ENCODE measurements around the gene SIGLEC9.

The SIGLEC9 gene

DNA sequence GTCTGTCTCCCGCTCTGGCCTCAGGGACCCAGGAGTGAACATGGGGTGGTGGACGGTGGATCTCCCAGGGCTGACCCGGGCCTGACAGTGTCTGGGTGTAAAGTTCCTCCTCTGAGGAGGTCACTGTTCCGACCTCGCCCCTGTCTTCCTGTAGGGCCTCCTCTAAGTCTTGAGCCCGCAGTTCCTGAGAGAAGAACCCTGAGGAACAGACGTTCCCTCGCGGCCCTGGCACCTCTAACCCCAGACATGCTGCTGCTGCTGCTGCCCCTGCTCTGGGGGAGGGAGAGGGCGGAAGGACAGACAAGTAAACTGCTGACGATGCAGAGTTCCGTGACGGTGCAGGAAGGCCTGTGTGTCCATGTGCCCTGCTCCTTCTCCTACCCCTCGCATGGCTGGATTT is at the start of gene SIGLEC9:
SIGLEC9 (plus strand) TSS at position 178 of the 400 bp plus-strand sequence; CDS start at position 247, 69 bp downstream.
- DNase-seq (ENCODE audit: low read depth in 1 of 2, low spot score in 1 of 2), result no peak

DNA sequence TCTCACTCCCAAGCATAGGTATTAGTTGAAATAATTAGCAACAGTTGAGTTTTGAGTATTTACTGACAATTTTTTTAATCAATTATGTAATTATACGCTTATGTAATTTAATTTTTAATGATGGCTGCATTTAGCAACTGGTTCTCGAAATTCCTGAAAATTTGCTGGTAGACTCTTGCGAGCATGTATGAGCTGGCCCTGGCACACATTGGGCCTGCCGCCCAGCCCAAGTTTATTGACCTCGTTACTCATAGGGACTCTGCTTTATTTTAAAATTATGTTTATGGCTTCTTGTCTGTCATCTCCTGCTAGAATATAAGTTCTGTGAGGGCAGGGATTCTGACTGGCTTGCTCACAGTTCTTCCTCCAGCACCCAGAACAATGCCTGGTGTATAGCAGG is 48.7 kb upstream of the SIGLEC9 start:
- DNase-seq (ENCODE audit: low read depth in 1 of 2, low spot score in 1 of 2), result no peak

DNA sequence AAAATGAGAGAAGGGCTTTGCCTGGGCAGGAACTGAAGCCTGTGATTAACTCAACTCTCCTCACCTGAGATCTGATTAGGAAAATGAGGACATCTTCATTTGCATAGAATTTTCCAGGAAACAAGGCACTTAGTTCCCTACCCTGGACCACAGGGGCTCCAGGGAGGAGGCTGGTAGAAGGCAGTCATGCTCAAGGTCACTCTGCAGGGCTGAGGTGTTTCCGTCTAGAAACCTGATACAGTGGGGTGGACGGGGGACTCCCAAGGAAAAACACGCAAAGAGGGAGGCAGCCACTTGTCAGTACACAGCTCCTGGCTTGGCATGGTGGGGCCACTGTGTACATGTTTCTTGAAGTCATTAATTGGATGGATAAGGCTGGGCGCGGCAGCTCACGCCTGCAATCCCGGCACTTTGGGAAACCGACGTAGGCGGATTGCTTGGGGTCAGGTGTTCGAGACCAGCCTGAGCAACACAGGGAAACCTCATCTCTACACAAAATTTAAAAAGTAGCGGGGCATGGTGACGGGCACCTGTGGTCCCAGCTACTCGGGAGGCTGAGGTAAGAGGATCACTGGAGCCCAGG is 48.0 kb upstream of the SIGLEC9 start:
- no peak for DNase-seq (ENCODE audit: low read depth in 1 of 2, low spot score in 1 of 2)

DNA sequence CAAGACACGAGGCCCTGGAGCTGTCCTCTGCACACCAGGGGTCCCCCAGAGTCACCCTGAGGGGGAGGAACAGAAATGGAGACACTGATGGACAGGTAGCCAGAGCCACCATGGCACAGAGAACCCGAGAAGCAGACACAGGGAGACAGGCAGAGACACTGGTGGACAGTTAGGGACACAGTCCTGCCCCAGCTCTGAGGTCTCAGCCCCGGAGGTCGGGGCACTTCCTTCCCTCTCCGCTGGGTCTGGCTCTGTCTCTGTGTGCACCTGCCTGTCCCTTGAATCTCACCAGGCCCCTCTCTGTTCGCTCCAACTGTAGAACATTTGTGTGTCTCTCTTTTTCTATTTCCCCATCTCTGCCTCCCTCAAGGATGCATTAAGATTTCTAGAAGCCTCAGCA is 46.6 kb upstream of the SIGLEC9 start:
- DNase-seq (ENCODE audit: low read depth in 1 of 2, low spot score in 1 of 2), result no peak

DNA sequence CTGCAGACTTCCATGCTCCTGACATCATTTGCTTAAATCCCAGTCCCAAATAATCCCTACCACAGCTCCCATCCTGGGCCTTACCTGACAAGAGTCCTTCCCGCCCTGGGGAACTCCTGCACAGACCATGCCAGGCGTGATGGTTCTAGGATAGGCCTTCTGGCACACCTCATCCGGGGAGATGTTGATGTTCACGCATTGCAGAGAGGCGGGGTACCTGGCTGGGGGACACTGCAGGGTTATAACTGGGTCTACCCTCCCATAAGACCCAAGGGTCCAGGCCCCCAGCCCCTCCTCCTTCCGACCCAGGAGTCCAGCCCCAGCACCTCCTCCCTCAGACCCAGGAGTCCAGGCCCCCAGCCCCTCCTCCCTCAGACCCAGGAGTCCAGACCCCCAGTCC is 46.0 kb upstream of the SIGLEC9 start:
- DNase-seq (ENCODE audit: low read depth in 1 of 2, low spot score in 1 of 2), result no peak

DNA sequence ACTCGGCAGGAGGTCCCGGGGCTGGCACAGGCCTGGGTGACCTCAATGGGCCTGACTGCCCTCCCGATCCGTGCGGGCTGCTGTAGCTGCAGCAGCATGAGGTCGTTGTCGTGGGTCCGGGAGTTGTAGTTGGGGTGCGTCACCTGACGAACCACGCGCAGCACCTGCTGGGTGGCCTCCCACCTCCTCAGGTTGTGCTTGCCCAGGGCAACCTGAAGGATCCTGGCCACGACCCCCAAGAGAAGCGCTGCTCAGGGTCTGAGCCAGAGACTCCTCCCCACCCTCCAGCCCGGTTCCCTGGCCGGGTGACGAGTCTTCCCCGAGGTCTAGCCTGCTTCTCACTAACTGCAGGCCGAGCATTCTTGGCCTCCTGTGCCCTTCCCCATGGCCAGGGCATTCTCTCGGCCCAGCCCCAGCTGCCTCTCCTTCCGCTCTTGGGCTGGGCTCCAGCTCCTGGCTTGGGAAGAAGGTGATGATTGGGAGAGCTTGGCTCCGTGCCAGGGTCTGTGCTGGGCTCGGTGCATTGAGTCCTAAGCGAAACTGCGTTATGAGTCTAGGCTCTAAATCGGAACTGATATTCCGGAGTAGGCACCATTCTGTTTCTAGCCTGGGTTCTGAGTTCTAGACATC is 45.1 kb upstream of the SIGLEC9 start:
- no peak for DNase-seq (ENCODE audit: low read depth in 1 of 2, low spot score in 1 of 2)

DNA sequence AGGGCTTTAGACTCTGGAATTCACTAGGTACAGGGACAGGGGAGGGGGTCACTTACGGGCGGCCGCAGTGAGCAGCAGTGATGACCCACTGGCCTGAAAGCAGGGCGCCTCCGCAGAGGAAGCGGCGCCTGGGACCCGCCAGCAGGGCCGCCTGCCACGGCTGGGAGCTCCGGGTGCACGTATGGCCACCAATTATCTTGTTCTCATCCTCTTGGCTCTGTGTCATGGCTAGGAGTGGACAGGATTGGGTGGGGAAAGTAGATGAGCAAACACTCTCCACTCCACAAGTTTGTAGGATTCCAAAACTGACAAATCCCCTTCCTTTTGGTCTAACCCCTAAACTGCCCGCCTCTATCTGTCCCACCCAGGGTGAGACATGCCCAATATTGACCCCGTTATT is 43.2 kb upstream of the SIGLEC9 start:
- DNase-seq (ENCODE audit: low read depth in 1 of 2, low spot score in 1 of 2), result no peak

DNA sequence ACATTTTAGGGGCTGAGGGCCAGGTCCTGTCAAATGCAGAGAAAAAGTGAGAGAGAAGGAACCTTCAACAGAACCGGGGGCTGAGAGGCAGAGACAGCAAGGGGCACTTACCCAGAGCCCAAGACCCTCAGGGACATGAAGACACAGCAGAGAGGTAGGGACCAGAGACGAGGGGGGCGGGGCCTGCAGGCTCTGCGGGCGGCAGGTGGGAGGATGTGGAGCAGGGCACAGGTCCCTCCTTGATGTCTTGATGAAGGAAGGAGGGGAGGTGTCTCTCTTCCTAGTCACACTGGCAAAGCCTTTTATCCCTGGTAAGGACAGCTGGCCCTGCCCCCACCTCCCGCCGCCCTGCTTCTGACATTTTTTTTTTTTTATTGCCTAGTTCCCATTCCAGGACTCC is 42.1 kb upstream of the SIGLEC9 start, which contains the start of gene KLK14:
KLK14 (minus strand) TSS at position 277 of the 400 bp plus-strand sequence; CDS start at position 4, 273 bp downstream.
- no peak for DNase-seq (ENCODE audit: low read depth in 1 of 2, low spot score in 1 of 2)

DNA sequence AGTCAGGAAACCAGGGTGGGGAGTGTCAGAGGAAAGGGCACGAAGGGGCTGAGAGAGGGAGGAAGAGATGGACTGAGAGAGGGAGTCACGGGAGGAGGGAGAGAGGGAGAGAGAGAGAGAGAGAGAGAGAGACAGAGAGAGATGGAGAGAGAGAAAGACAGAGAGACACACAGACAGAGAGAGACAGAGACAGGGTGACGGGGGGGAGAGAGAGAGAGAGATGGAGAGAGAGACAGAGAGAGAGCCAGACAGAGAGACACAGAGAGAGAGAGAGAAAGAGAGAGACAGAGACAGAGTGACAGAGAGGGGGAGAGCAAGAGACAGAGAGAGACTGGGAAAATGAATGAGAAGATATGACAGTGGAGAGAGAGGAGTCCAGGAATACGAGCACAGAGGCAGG is 41.5 kb upstream of the SIGLEC9 start:
- DNase-seq (ENCODE audit: low read depth in 1 of 2, low spot score in 1 of 2), result no peak

DNA sequence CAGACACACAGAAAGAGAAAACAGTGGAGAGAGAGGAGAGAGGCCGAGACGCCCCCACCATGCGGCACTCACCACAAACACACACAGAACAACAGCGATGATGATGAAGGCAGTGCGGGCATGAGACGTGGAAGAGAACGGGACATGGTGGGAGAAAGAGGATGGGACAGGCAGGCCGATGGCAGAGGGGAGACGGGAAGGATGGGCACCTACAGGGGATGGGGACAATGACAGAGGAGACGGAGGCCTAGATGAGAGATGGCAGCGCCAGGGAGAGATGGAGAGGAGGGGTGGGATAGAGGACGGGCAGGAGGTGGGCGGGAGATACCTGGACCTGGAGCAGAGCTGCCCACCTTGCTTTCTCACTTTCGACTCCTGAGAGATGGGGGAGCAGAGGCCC is 40.9 kb upstream of the SIGLEC9 start:
- DNase-seq (ENCODE audit: low read depth in 1 of 2, low spot score in 1 of 2), result no peak

DNA sequence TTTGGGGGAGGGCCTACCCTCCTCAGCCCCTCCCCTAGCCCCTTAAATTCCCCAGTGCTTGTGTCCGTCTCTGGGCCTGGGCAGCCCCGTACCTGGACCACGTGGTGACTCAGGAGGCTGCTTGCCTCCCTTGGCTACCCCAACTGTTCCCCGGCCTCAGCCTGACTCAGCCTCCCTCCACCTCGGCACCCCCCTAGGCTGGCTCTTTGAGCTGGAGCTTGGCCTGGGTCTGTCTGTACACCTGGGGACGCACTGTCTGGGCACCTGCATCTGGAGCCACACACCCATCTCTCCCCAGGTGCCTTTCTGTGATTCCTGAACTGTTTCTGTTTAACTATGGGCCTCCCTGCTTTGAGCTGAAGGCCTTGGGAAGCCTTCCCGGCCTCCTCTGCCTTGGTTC is 40.2 kb upstream of the SIGLEC9 start:
- no peak for DNase-seq (ENCODE audit: low read depth in 1 of 2, low spot score in 1 of 2)

DNA sequence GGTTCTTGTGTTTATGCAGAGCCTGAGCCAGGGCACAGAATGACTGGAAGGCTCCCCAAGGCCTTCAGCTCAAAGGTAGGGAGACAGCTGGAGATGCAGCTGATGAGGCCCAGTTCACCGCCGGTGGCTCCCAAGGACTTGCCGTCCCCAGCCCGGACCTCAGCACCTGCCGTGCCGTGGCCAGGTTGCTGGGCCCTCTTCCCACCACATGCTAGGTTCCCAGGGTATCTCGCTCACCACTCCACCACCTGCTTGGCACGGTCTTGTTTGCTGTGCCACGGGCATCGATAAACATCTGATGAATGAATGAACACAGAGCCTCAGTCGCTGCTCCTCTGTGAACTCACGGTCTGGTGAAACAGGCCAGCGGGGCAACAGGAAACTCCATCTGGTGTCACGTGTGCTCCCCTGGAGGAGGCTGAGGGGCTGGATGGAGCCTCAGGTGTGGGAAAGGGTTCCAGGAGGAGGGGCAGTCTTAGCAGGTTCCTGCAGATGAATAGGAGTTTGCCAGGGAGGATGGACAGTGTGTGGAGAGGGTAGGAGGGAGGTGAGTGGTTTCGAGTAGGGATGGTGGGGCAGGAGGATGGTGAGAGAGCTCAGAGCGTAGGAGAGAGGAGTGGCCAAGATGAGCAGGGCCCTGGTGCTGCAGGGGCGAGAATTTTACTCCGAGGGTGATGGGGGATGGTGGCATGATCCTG is 38.4 kb upstream of the SIGLEC9 start:
- DNase-seq (ENCODE audit: low read depth in 1 of 2, low spot score in 1 of 2), result no peak

DNA sequence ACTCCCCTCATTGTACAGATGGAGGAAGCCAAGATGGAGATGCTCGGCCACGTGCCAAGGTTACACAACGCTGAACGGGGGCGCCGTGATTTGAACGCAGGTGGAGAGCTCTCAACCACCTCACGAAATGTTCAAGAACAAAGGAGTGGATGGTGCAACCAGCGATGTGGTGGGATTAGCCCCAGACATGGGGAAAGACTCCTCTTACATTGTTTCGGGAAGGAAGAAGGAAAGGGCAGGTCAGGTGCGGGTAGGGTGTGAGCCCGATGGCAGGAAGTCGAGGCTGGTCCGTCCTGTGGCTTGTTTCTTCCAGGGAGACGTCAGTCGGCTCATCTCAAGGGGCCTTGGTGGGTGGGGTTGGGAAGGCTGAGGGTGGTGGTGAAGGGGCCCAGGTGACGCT is 34.9 kb upstream of the SIGLEC9 start:
- DNase-seq (ENCODE audit: low read depth in 1 of 2, low spot score in 1 of 2), result no peak

DNA sequence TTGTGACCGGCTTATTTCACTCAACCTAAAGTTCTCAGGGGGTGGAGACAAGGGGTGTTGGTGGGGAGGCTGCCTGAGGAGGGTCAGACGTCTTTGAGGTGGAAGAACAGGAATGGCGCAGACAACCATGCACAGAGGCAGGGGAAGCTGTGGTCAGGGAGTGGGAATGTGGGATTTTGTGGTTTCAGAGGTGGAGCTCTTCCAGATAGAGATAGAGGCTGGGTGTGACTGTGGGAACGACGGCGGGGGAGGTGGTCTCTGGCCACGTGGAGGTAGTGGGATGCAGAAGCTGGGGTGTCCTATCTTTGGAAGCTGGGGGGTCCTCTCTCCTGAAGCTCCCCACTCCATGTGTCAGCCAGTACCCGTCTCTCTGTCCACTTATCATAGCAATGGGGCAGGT is 34.2 kb upstream of the SIGLEC9 start:
- DNase-seq (ENCODE audit: low read depth in 1 of 2, low spot score in 1 of 2), result no peak

DNA sequence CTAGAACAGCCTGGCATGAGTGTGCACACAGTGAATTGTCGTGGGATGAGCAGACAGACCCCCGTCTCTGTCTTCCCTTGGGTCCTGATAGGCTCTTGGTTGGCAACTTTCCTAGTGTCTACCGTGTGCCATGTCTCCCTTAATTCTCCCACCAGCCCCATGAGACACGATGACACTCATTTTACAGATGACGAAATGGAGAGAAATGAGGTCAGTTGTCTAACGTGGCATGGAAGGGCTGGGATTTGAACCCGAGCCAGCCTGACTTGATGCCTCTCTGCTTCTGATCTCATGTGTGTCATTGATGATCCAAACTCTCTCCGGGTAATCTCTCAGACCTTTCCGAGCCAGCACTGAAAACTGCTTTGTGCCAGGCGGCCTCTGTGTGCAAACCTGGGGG is 33.6 kb upstream of the SIGLEC9 start:
- DNase-seq (ENCODE audit: low read depth in 1 of 2, low spot score in 1 of 2), result no peak

DNA sequence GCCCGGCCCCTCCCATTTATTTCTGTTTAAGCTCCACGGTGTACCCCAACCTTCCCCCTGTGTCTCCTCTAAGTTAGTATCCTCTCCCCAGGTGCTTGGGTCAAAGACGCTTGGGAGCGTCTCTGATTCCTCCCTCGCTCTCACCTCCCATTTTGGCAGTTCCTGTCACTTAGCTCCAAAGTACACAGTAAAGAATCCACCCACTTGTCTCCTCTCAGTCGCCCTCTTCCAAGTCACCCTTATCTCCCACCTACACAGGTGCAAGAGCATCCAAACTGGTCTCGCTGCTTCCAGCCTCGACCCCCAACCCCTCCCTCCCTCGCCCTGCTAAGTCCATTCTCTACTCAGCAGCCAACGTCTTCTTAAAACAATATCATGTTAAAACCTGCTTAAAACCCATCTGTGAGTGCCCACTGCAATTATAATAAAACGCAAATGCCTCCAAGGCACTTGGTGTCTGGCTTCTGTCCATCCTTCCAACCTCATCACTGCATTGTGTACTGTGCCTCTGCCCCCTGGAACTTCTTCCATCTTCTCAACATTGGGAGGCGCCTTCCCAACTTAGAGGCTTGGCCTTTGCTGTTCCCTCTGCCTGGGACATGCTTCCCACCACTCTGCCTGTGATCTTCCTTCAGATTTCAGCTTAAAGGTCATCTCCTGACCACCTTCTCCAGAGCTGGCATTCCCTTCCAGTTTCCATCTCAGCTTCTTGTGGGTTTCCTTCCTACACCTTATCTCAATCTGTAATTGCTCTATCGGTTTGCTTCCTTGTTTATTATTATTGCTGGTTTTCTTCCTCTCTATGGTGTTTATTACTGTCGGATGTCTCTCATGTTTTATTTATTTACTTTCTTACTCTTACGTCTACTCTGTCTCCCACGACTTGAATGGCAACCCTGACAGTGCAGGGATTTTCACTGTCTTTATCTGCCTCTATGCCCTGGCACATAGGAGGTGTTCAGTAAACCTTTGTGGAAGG is 32.5 kb upstream of the SIGLEC9 start:
- no peak for DNase-seq (ENCODE audit: low read depth in 1 of 2, low spot score in 1 of 2)

DNA sequence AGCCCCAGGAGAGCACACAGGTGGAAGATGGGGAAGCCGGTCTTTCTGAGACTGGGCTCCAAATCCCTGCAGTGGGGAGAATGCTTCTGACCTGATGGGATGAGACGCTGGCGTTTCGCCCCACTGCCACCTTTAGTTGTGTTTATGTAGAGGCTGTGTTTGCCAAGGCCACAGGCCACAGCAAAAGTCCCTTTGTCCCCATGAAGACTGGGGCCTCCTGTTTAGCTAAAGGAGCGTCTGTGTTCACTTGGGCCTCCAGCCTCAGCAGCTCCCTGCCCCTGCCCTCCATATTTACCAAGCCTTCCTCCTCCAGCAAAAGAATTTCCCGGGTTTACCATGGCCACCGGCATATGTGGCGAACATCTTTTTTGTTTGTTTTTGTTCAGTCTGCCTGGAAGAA is 31.6 kb upstream of the SIGLEC9 start:
- DNase-seq (ENCODE audit: low read depth in 1 of 2, low spot score in 1 of 2), result no peak

DNA sequence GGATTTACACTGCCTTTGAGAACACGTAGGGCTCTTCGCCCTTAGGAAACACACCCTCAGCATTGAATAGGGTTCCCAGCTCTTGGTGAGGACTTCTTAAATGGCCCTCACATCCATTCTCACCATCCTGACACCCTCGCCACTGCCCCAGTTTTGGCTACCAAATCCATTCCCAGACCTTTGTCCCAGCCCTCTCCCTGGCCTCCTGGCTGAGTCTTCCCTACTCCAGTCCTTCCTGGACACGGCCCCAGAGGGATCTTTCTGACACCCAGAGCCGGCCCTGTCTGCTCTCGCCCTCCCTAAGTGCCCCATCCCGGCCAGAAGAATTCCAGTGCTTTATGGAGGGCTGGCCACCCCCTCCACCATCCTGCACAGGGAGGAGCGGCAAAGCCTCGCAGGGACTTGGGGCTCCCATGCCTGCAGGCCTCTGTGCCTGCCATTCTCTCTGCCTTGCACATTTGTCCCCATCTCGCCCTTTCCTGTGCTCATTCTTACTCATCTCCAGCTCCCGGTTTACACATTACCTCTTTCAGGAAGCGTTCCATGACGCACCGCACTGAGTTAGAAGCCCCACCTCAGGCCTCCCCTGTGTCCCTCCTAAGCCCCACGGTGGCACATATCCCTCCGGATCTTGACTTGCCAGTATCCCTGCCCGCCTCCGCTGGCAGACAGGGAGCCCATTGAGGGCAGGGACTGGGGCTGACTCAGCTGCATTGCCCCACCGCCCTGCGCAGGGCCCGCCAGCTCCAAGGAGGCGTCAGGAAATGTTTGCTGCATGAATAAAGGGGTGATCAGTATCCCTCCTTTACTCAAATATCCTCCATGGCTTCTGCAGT is 31.0 kb upstream of the SIGLEC9 start:
- DNase-seq (ENCODE audit: low read depth in 1 of 2, low spot score in 1 of 2), result no peak

DNA sequence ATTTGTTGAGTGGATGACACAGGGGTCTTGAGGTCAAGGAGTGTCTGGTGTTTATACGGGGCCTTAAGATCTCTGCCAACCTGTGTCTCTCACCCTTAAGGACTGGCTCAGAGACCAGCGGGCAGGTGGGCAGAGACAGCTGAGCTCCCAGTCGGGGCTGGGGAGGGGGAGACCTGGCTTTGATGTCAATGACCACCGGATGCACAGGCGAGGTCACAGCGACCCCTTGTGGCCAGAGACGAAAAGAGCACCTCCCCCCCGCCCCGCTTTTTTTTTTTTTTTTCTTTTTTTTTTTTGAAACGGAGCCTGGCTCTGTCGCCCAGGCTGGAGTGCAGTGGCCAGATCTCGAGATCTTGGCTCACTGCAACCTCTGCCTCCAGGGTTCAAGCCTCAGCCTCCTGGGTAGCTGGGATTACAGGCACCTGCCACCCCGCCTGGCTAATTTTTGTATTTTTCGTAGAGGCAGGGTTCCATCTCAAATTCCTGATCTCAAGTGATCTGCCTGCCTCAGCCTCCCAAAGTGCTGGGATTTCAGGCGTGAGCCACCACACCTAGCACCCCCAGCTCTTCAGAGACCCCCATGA is 29.9 kb upstream of the SIGLEC9 start:
- no peak for DNase-seq (ENCODE audit: low read depth in 1 of 2, low spot score in 1 of 2)

DNA sequence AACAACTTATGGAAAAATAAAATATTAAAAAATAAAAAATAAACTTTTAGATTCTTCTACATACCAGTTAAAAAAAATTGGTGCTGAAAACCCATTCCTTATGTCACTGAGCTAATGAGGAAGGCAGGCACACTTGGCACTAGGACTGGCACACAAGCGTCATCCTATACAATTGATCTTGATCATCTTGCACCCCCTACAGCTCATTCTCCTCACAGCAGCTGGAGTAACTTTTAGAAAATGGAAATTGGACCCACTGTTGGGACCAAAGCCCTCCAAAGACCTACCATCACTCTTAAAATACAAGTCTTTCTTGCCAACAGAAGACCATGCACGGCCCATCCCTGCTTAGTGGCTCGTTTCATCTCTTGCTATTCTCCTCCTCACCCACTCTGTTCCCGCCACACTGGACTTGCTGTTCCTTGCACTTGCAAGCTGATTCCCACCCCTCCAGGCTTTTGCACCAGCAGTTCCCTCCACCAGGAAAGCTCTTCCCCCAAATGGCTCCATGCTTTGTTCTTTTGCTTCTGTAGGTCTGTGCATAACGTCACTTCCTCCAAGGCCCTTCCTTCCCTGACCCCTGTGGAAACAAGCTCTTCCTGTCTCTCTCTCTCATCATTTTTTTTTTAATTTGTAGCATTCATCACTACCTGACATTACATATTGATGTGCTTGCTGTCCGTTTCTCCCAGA is 28.1 kb upstream of the SIGLEC9 start:
- no peak for DNase-seq (ENCODE audit: low read depth in 1 of 2, low spot score in 1 of 2)

Measured in activated T-helper 1 cell treated with anti-CD3 and anti-CD28 coated beads, Interleukin-2, amount 50 U/mL, for 16 hours (primary cell).